Keratinocyte (primary cell): Measurements from ENCODE around the gene TTC4. TPM values are rescaled to one million over a fixed set of nuclear protein-coding genes. Genes with fewer than 3 reads are reported as not detected.

ENCODE experiments used
- DNase-seq: peaks from one replicate; pipeline ENCODE4 v3.0.0-alpha.2; 2011; ENCODE audit warnings: low read depth, missing footprints, low spot score
- FAIRE-seq: peaks from 2 replicates; lab custom pipeline; 2011; peaks lifted over from hg19 to GRCh38; lab: Jason Lieb, UNC
- H2AFZ ChIP-seq: 2 replicates; pipeline ENCODE4 v1.6.0; 2012; ENCODE audit warnings: low read length, control low read depth, inconsistent platforms; ENCODE audit not compliant: control insufficient read depth
- H3K27ac ChIP-seq: 2 replicates; pipeline ENCODE4 v1.5.1; 2011; ENCODE audit warnings: low read length; ENCODE audit not compliant: control insufficient read depth, insufficient read depth
- H3K27me3 ChIP-seq: 3 replicates; pipeline ENCODE4 v1.6.0; 2011; ENCODE audit warnings: low read length; ENCODE audit not compliant: control insufficient read depth, insufficient read depth; ENCODE audit errors: extremely low read depth
- H3K36me3 ChIP-seq, 2 experiments: 2 replicates in 1 of 2; 3 replicates in 1 of 2; pipeline ENCODE4 v1.5.1; 2011; ENCODE audit warnings: low read length in 2 of 2, mild to moderate bottlenecking in 1 of 2; ENCODE audit not compliant: control insufficient read depth in 2 of 2, insufficient read depth in 2 of 2; ENCODE audit errors: extremely low read depth in 1 of 2
- H3K4me1 ChIP-seq: 3 replicates; pipeline ENCODE4 v1.5.1; 2011; ENCODE audit warnings: low read length; ENCODE audit not compliant: control insufficient read depth, insufficient read depth; ENCODE audit errors: extremely low read depth
- H3K4me2 ChIP-seq: 3 replicates; pipeline ENCODE4 v1.6.0; 2011; ENCODE audit warnings: low read depth, low read length; ENCODE audit not compliant: control insufficient read depth, insufficient read depth; ENCODE audit errors: extremely low read depth
- H3K4me3 ChIP-seq, 3 experiments: fragments of 200-600 bp in 1 of 3; sonication (generic) in 1 of 3; 2 replicates in 2 of 3; 3 replicates in 1 of 3; pipeline ENCODE4 v1.5.1; 2011 to 2016; ENCODE audit warnings: low read length in 3 of 3, mild to moderate bottlenecking in 3 of 3, control low read depth in 2 of 3, inconsistent platforms in 1 of 3, low read depth in 1 of 3, mixed read lengths in 1 of 3, mixed run types in 1 of 3, moderate library complexity in 1 of 3; ENCODE audit not compliant: control insufficient read depth in 2 of 3, insufficient read depth in 2 of 3; ENCODE audit errors: extremely low read depth in 1 of 3
- H3K79me2 ChIP-seq: 2 replicates; pipeline ENCODE4 v1.6.0; 2012; ENCODE audit warnings: low read length; ENCODE audit not compliant: control insufficient read depth, insufficient read depth
- H3K9ac ChIP-seq: 3 replicates; pipeline ENCODE4 v1.6.0; 2011; ENCODE audit warnings: low read length; ENCODE audit not compliant: control insufficient read depth, insufficient read depth; ENCODE audit errors: extremely low read depth
- H3K9me1 ChIP-seq: 3 replicates; pipeline ENCODE4 v1.6.0; 2011; ENCODE audit warnings: low read length; ENCODE audit not compliant: control insufficient read depth, insufficient read depth; ENCODE audit errors: extremely low read depth
- H3K9me3 ChIP-seq: 2 replicates; pipeline ENCODE4 v1.5.1; 2012; ENCODE audit warnings: low read depth, low read length; ENCODE audit not compliant: control insufficient read depth
- H4K20me1 ChIP-seq: 3 replicates; pipeline ENCODE4 v1.6.0; 2011; ENCODE audit warnings: low read length; ENCODE audit not compliant: control insufficient read depth, insufficient read depth; ENCODE audit errors: extremely low read depth
- EZH2 ChIP-seq: IDR thresholded peaks from one replicate; pipeline ENCODE4 v1.6.1; 2012; ENCODE audit warnings: inconsistent platforms, mild to moderate bottlenecking, low read length, moderate library complexity
- dilution Hi-C: fragments of 300-500 bp; cut with MboI; formaldehyde crosslinking; loops from one replicate; pipeline ENCODE4 v1.7.0; 2020; ENCODE audit warnings: low sequenced_read_pairs; ENCODE audit not compliant: extremely low pct_ligation_motif_present
- polyA minus RNA-seq, 3 experiments: library from RNA; depleted of rRNA, polyadenylated mRNA; stranded (reverse); fragments of >200 nt; gene quantifications; 1 replicate in 1 of 3; 2 replicates in 1 of 3; 3 replicates in 1 of 3; pipeline ENCODE4 v1.2.3, GENCODE V29; 2011
- polyA plus RNA-seq, 5 experiments: library from polyadenylated mRNA; depleted of rRNA in 3 of 5; stranded (reverse) in 3 of 5; stranded (forward) in 1 of 5; unstranded in 1 of 5; fragments of >200 nt; gene quantifications; 1 replicate in 1 of 5; 2 replicates in 3 of 5; 3 replicates in 1 of 5; pipeline versions ENCODE4 v1.2.1 to v1.2.3, GENCODE V29; 2011 to 2012; ENCODE audit warnings: missing spikeins in 2 of 5, low read depth in 1 of 5, low replicate concordance in 1 of 5
- TF ChIP-seq, protein P1 (sequence below), 3 experiments: IDR thresholded peaks in 1 of 3; conservative IDR thresholded peaks in 1 of 3; optimal IDR thresholded peaks in 1 of 3; 2 replicates in 2 of 3; 3 replicates in 1 of 3; pipeline versions ENCODE3 to v1.5.1; 2011; ENCODE audit warnings: low read length in 3 of 3, mild to moderate bottlenecking in 3 of 3, moderate library complexity in 2 of 3, control low read depth in 1 of 3, inconsistent platforms in 1 of 3; ENCODE audit not compliant: insufficient read depth in 2 of 3; ENCODE audit errors: extremely low read depth in 1 of 3

Gene TTC4
- 33.6 to 40.3 TPM (median 37.2 TPM) in 3 replicates for polyA plus RNA-seq
- 21.8 TPM for polyA plus RNA-seq (2011; ENCODE audit: low read depth)
- 29.5 and 38.3 TPM in 2 replicates for polyA plus RNA-seq (2011; cell fraction: cytosol; rRNA removed)
- 41.8 and 43.3 TPM in 2 replicates for polyA plus RNA-seq (2011; cell fraction: nucleus; rRNA removed)
- polyA plus RNA-seq (2012; ENCODE audit: low replicate concordance), result 26.3 and 36.6 TPM in 2 replicates
- 27.7 to 27.8 TPM (median 27.7 TPM) in 3 replicates for polyA minus RNA-seq
- 14.0 TPM for polyA minus RNA-seq (2011; cell fraction: cytosol; rRNA and poly(A)+ RNA removed)
- 12.0 and 22.2 TPM in 2 replicates for polyA minus RNA-seq (2011; cell fraction: nucleus; rRNA and poly(A)+ RNA removed)

- FAIRE-seq (peak; percentile 59), DNase-seq (peak; percentile 71)
- Histone ChIP-seq H3K9me1 (no peaks in the 10 kb centered on the region), H4K20me1 (no peaks in the 10 kb centered on the region), H3K27me3 (no peaks in the 10 kb centered on the region), H3K27ac (peak within 1 kb of the TSS; percentile 93), H3K4me1 (peaks cover 12% of the 10 kb centered on the region), H3K4me2 (peak within 1 kb of the TSS; percentile 95), H3K9me3 (no peaks in the 10 kb centered on the region), H2AFZ (peak within 1 kb of the TSS; percentile 96), H3K4me3 (peak within 1 kb of the TSS; percentile 88 to 99 (median 93)), H3K9ac (peak within 1 kb of the TSS; percentile 92), H3K36me3 (peaks cover 5 to 17% of the 10 kb centered on the region in 2 experiments), H3K79me2 (peaks cover 29% of the 10 kb centered on the region)
- dilution Hi-C loops, result no loop called here
- TF ChIP-seq, protein P1, sequence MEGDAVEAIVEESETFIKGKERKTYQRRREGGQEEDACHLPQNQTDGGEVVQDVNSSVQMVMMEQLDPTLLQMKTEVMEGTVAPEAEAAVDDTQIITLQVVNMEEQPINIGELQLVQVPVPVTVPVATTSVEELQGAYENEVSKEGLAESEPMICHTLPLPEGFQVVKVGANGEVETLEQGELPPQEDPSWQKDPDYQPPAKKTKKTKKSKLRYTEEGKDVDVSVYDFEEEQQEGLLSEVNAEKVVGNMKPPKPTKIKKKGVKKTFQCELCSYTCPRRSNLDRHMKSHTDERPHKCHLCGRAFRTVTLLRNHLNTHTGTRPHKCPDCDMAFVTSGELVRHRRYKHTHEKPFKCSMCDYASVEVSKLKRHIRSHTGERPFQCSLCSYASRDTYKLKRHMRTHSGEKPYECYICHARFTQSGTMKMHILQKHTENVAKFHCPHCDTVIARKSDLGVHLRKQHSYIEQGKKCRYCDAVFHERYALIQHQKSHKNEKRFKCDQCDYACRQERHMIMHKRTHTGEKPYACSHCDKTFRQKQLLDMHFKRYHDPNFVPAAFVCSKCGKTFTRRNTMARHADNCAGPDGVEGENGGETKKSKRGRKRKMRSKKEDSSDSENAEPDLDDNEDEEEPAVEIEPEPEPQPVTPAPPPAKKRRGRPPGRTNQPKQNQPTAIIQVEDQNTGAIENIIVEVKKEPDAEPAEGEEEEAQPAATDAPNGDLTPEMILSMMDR (optimal IDR thresholded peaks at IDR 0.05 in 1 of 3, IDR thresholded peaks at IDR 0.05 in 1 of 3, conservative IDR thresholded peaks at IDR 0.05 in 1 of 3; ENCODE audit: extremely low read depth in 1 of 3, insufficient read depth in 2 of 3, low read length in 3 of 3), result no peak
Observed at GRCh38 chr1:54715493-54716298, at the start of gene TTC4. Gene TTC4, plus strand, starts transcription at chr1:54715861. Its CDS starts 48 bp downstream, at chr1:54715909.

- FAIRE-seq (no peak), DNase-seq (no peak)
- no peak overlapping the region for H3K9ac ChIP-seq
- no peak for TF ChIP-seq EZH2
- TF ChIP-seq, protein P1 (optimal IDR thresholded peaks at IDR 0.05 in 1 of 3, IDR thresholded peaks at IDR 0.05 in 1 of 3, conservative IDR thresholded peaks at IDR 0.05 in 1 of 3; ENCODE audit: extremely low read depth in 1 of 3, insufficient read depth in 2 of 3, low read length in 3 of 3), result no peak
- no peak overlapping the region for H2AFZ ChIP-seq
- no peaks in the 10 kb centered on the region for H4K20me1 ChIP-seq
- H3K4me1 ChIP-seq, result no peaks in the 10 kb centered on the region
- no peaks in the 10 kb centered on the region for H3K79me2 ChIP-seq
- no peaks in the 10 kb centered on the region for H3K36me3 ChIP-seq
- dilution Hi-C loops, result no loop called here
- no peak overlapping the region for H3K4me2 ChIP-seq
- no peaks in the 10 kb centered on the region for H3K9me3 ChIP-seq
- H3K4me3 ChIP-seq, result no peak overlapping the region
- no peak overlapping the region for H3K27ac ChIP-seq
- H3K27me3 ChIP-seq, result no peaks in the 10 kb centered on the region
- no peaks in the 10 kb centered on the region for H3K9me1 ChIP-seq
Observed at GRCh38 chr1:54666333-54666732, 49.3 kb upstream of the TTC4 start.
